ENCODE results near the gene TBX21. TPM values are rescaled to one million over a fixed set of nuclear protein-coding genes. Genes with fewer than 3 reads are reported as not detected.

Gene TBX21
- total RNA-seq, 2 experiments from 2014 or later: 10.6 to 12.3 TPM

GRCh38 chr17:47711366-47712099 lies 21.5 kb upstream of the TBX21 start:
- no peak overlapping the region for H3K27ac ChIP-seq (ENCODE audit: low read depth in 1 of 2, low read length in 2 of 2)

GRCh38 chr17:47712330-47713023 lies 20.6 kb upstream of the TBX21 start:
- H3K4me3 Mint-ChIP-seq: no peak overlapping the region
- CTCF ChIA-PET: no interaction called here

More at GRCh38 chr17:47711366-47712099, 21.5 kb upstream of the TBX21 start:
- no peak for TF ChIP-seq CTCF (IDR thresholded peaks at IDR 0.05)
- no peak overlapping the region for H3K4me3 ChIP-seq (ENCODE audit: low read length)
- peaks cover 7% of the 10 kb centered on the region for H3K36me3 ChIP-seq (ENCODE audit: insufficient read depth, low read length)
- no peaks in the 10 kb centered on the region for H3K9me3 Mint-ChIP-seq
- H3K36me3 Mint-ChIP-seq (ENCODE audit: low read depth): no peaks in the 10 kb centered on the region
- ChIA-PET CTCF (no interaction called here), POLR2A (no interaction called here)
- no peak overlapping the region for H3K4me3 Mint-ChIP-seq
- peaks cover 70% of the 10 kb centered on the region for H3K4me1 ChIP-seq (ENCODE audit: insufficient read depth, low read length)
- ATAC-seq (ENCODE audit: poor library complexity) (no peak), DNase-seq (no peak)
- H3K27me3 Mint-ChIP-seq: no peaks in the 10 kb centered on the region
- intact Hi-C loops (cut with DNase I, micrococcal nuclease): no loop called here
- H3K4me1 Mint-ChIP-seq (ENCODE audit: low read depth): peaks cover 38% of the 10 kb centered on the region
- H3K27ac Mint-ChIP-seq: no peak overlapping the region
- H3K9me3 ChIP-seq (ENCODE audit: control insufficient read depth in 1 of 2, insufficient read depth in 1 of 2, low read length in 2 of 2): no peaks in the 10 kb centered on the region
- no peaks in the 10 kb centered on the region for H3K27me3 ChIP-seq (ENCODE audit: control insufficient read depth in 1 of 2, insufficient read depth in 2 of 2, low read length in 2 of 2)

More at GRCh38 chr17:47712330-47713023, 20.6 kb upstream of the TBX21 start:
- H3K27me3 Mint-ChIP-seq: no peaks in the 10 kb centered on the region
- H3K4me1 Mint-ChIP-seq (ENCODE audit: low read depth): peaks cover 32% of the 10 kb centered on the region
- Histone ChIP-seq H3K9me3 (ENCODE audit: control insufficient read depth in 1 of 2, insufficient read depth in 1 of 2, low read length in 2 of 2) (no peaks in the 10 kb centered on the region), H3K4me1 (ENCODE audit: insufficient read depth, low read length) (peaks cover 70% of the 10 kb centered on the region), H3K27me3 (ENCODE audit: control insufficient read depth in 1 of 2, insufficient read depth in 2 of 2, low read length in 2 of 2) (no peaks in the 10 kb centered on the region), H3K36me3 (ENCODE audit: insufficient read depth, low read length) (peaks cover 7% of the 10 kb centered on the region), H3K27ac (ENCODE audit: low read depth in 1 of 2, low read length in 2 of 2) (no peak overlapping the region), H3K4me3 (ENCODE audit: low read length) (no peak overlapping the region)
- no peak for TF ChIP-seq CTCF (IDR thresholded peaks at IDR 0.05)
- H3K27ac Mint-ChIP-seq: no peak overlapping the region
- intact Hi-C loops (cut with DNase I, micrococcal nuclease): no loop called here
- POLR2A ChIA-PET: no interaction called here
- no peaks in the 10 kb centered on the region for H3K36me3 Mint-ChIP-seq (ENCODE audit: low read depth)
- H3K9me3 Mint-ChIP-seq: no peaks in the 10 kb centered on the region
- DNase-seq (no peak), ATAC-seq (ENCODE audit: poor library complexity) (no peak)

Measured in CD4-positive, alpha-beta T cell (primary cell).